HEK293 (cell line): ENCODE measurements around the gene DYNLT2.

ENCODE experiments used
- CTCF ChIA-PET: fragments of 350-600 bp; formaldehyde crosslinking; extraction: SDS; loops from one replicate; lab custom pipeline; 2021; ENCODE audit warnings: antibody characterized with exemption; lab: Yijun Ruan, JAX
- POLR2A ChIA-PET: fragments of 300-600 bp; formaldehyde crosslinking; extraction: SDS; loops from one replicate; lab custom pipeline; 2020; ENCODE audit warnings: antibody characterized with exemption, inconsistent platforms; lab: Yijun Ruan, JAX
- H3K27ac ChIP-seq: fragments of 200-500 bp; sonication (Bioruptor generic); 2 replicates; pipeline ENCODE4 v1.5.1; 2014; ENCODE audit warnings: low read depth, low read length, control low read depth, inconsistent platforms; ENCODE audit errors: extremely low read depth
- H3K36me3 ChIP-seq, 2 experiments: fragments of 200-500 bp in 1 of 2; sonication (Bioruptor generic) in 1 of 2; 1 replicate in 1 of 2; 2 replicates in 1 of 2; pipeline ENCODE4 v1.5.1; 2014 to 2017; ENCODE audit warnings: inconsistent platforms in 2 of 2, low read length in 2 of 2; ENCODE audit not compliant: control insufficient read depth in 2 of 2, insufficient read depth in 1 of 2
- H3K4me1 ChIP-seq: fragments of 200-500 bp; sonication (Bioruptor generic); 2 replicates; pipeline ENCODE4 v1.5.1; 2014; ENCODE audit warnings: mild to moderate bottlenecking, low read length, inconsistent platforms; ENCODE audit not compliant: control insufficient read depth, insufficient read depth
- H3K4me3 ChIP-seq: 2 replicates; pipeline ENCODE4 v1.5.1; 2011; ENCODE audit warnings: low read depth, mild to moderate bottlenecking, control low read depth, low read length, moderate library complexity
- H3K9me3 ChIP-seq: fragments of 200-500 bp; sonication (Bioruptor generic); 2 replicates; pipeline ENCODE4 v1.5.1; 2014; ENCODE audit warnings: low read depth, low read length, inconsistent platforms; ENCODE audit not compliant: control insufficient read depth, insufficient read depth
- EGR2 ChIP-seq: fragments of 450-650 bp; formaldehyde crosslinking; IDR thresholded peaks from 2 replicates; pipeline ENCODE4 v1.5.1; 2016; ENCODE audit warnings: low read depth, missing biosample characterization, missing genetic modification characterization
- GLI4 ChIP-seq: fragments of 450-650 bp; formaldehyde crosslinking; IDR thresholded peaks from 2 replicates; pipeline ENCODE4 v1.5.1; 2016; ENCODE audit warnings: missing biosample characterization, missing genetic modification characterization
- GLIS2 ChIP-seq: fragments of 450-650 bp; formaldehyde crosslinking; IDR thresholded peaks from 2 replicates; pipeline ENCODE4 v1.5.1; 2016; ENCODE audit warnings: missing biosample characterization, missing genetic modification characterization
- HOXC10 ChIP-seq: sonication (generic); formaldehyde crosslinking; IDR thresholded peaks from 2 replicates; pipeline ENCODE4 v1.8.1; 2023; ENCODE audit warnings: mild to moderate bottlenecking, missing genetic modification reagents
- SCRT2 ChIP-seq: fragments of 450-650 bp; formaldehyde crosslinking; IDR thresholded peaks from 2 replicates; pipeline ENCODE4 v1.5.1; 2016; ENCODE audit warnings: missing biosample characterization, missing genetic modification characterization
- SETDB1 ChIP-seq: IDR thresholded peaks from one replicate; pipeline ENCODE4 v1.6.1; 2017; ENCODE audit warnings: mild to moderate bottlenecking, low read length, moderate library complexity, mixed read lengths; ENCODE audit not compliant: insufficient read length
- WT1 ChIP-seq: fragments of 450-650 bp; formaldehyde crosslinking; IDR thresholded peaks from 2 replicates; pipeline ENCODE4 v1.5.1; 2016; ENCODE audit warnings: missing biosample characterization, missing genetic modification characterization
- ZBTB20 ChIP-seq: fragments of 450-650 bp; formaldehyde crosslinking; IDR thresholded peaks from 2 replicates; pipeline ENCODE4 v1.5.1; 2016; ENCODE audit warnings: missing biosample characterization, missing genetic modification characterization
- ZFHX2 ChIP-seq: fragments of 450-650 bp; formaldehyde crosslinking; conservative IDR thresholded peaks from 2 replicates; pipeline ENCODE4 v1.5.1; 2016; ENCODE audit warnings: missing biosample characterization, missing genetic modification characterization
- ZFP69B ChIP-seq: fragments of 450-650 bp; formaldehyde crosslinking; IDR thresholded peaks from 2 replicates; pipeline ENCODE4 v1.5.1; 2016; ENCODE audit warnings: missing biosample characterization, missing genetic modification characterization
- ZNF10 ChIP-seq: fragments of 450-650 bp; formaldehyde crosslinking; IDR thresholded peaks from 2 replicates; pipeline ENCODE4 v1.5.1; 2017; ENCODE audit warnings: missing biosample characterization, missing genetic modification characterization
- ZNF112 ChIP-seq: fragments of 450-650 bp; formaldehyde crosslinking; IDR thresholded peaks from 2 replicates; pipeline ENCODE4 v1.5.0; 2017; ENCODE audit warnings: missing biosample characterization, missing genetic modification characterization
- ZNF157 ChIP-seq: fragments of 450-650 bp; formaldehyde crosslinking; IDR thresholded peaks from 2 replicates; pipeline ENCODE4 v1.5.1; 2016; ENCODE audit warnings: missing biosample characterization, missing genetic modification characterization
- ZNF366 ChIP-seq: fragments of 450-650 bp; formaldehyde crosslinking; conservative IDR thresholded peaks from 2 replicates; pipeline ENCODE4 v1.5.1; 2016; ENCODE audit warnings: missing biosample characterization, missing genetic modification characterization
- ZNF529 ChIP-seq: fragments of 450-650 bp; formaldehyde crosslinking; IDR thresholded peaks from 2 replicates; pipeline ENCODE4 v1.5.1; 2017; ENCODE audit warnings: missing genetic modification characterization, missing biosample characterization; ENCODE audit not compliant: insufficient replicate concordance
- ZNF585B ChIP-seq: fragments of 450-650 bp; formaldehyde crosslinking; IDR thresholded peaks from 2 replicates; pipeline ENCODE4 v1.5.1; 2016; ENCODE audit warnings: missing biosample characterization, missing genetic modification characterization
- ZNF596 ChIP-seq: fragments of 450-650 bp; IDR thresholded peaks from 2 replicates; pipeline ENCODE4 v1.5.0; 2018; ENCODE audit warnings: missing biosample characterization, mild to moderate bottlenecking, missing genetic modification characterization, moderate library complexity
- ZNF624 ChIP-seq: fragments of 450-650 bp; formaldehyde crosslinking; IDR thresholded peaks from 2 replicates; pipeline ENCODE4 v1.5.1; 2017; ENCODE audit warnings: missing biosample characterization, missing genetic modification characterization
- ZNF654 ChIP-seq: fragments of 450-650 bp; formaldehyde crosslinking; IDR thresholded peaks from 2 replicates; pipeline ENCODE4 v1.5.1; 2016; ENCODE audit warnings: low read depth, missing biosample characterization, missing genetic modification characterization
- ZNF837 ChIP-seq: fragments of 450-650 bp; formaldehyde crosslinking; IDR thresholded peaks from 2 replicates; pipeline ENCODE4 v1.5.1; 2016; ENCODE audit warnings: missing biosample characterization, missing genetic modification characterization
- ZSCAN30 ChIP-seq: fragments of 450-650 bp; IDR thresholded peaks from 2 replicates; pipeline ENCODE4 v1.5.1; 2018; ENCODE audit warnings: missing biosample characterization, mild to moderate bottlenecking, missing genetic modification characterization, moderate library complexity
- TF ChIP-seq, protein P1 (sequence below): fragments of 450-650 bp; formaldehyde crosslinking; IDR thresholded peaks from 2 replicates; pipeline ENCODE4 v1.5.1; 2016; ENCODE audit warnings: missing biosample characterization, missing genetic modification characterization, low read depth
- TF ChIP-seq, protein P2 (sequence below): fragments of 450-650 bp; formaldehyde crosslinking; IDR thresholded peaks from 2 replicates; pipeline ENCODE4 v1.5.1; 2016; ENCODE audit warnings: missing biosample characterization, missing genetic modification characterization
- TF ChIP-seq, protein P3 (sequence below): sonication (generic); formaldehyde crosslinking; IDR thresholded peaks from 2 replicates; pipeline ENCODE4 v1.8.1; 2022; ENCODE audit warnings: mild to moderate bottlenecking, moderate library complexity, missing genetic modification reagents
- TF ChIP-seq, protein P4 (sequence below): fragments of 450-650 bp; formaldehyde crosslinking; IDR thresholded peaks from 2 replicates; pipeline ENCODE4 v1.5.1; 2016; ENCODE audit warnings: missing biosample characterization, missing genetic modification characterization
- TF ChIP-seq, protein P5 (sequence below): fragments of 450-650 bp; formaldehyde crosslinking; optimal IDR thresholded peaks from 2 replicates; pipeline ENCODE3; 2016; ENCODE audit warnings: missing biosample characterization, mild to moderate bottlenecking, missing genetic modification characterization

The DYNLT2 gene

DNA sequence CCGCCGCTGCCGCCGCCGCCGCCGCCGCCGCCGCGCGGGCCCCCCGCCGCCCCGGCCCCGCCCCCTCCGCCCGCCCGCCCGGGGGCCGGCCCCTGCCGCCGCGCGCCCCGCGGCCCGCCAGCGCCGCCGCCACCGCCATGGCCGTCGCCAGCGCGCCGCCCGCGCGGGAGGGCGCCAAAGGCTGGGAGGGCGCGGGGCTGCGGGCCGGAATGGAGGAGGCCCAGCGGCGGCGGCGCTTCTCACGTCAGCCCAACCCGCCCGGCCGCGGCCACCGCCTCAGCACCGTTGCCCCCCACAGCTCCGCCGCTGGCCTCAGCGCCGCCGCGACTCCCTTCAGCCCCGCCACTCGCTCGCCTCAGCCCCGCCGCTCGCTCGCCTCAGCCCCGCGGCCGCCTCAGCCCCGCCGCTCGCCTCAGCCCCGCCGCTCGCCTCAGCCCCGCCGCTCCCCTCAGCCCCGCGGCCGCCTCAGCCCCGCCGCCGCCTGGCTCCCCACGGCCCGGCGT is 27.3 kb downstream of the DYNLT2 start:
- H3K36me3 ChIP-seq: peaks cover 0 to 3% of the 10 kb centered on the region in 2 experiments; a peak in 1 of 3 replicates
- TF ChIP-seq HOXC10 (CRISPR knock-in tag) (peak; percentile 59; the same call in 1 of the 2 replicates), EGR2 (tag by site-specific recombination) (no peak)
- H3K4me3 ChIP-seq: peak overlapping the region; percentile 89
- 0 out of 2 replicates have a peak, but pooled peaks cover 4% of the 10 kb centered on the region for H3K4me1 ChIP-seq
- no peaks in the 10 kb centered on the region for H3K9me3 ChIP-seq
- ChIA-PET CTCF (no interaction called here), POLR2A (interaction anchor here (2.3 to 3.2 kb wide), 3 partner anchors 22 to 31 kb away, joined by 5 to 33 read pairs (median 21); partner anchors contain the start of genes C6orf120, DYNLT2, ERMARD and WDR27)
- H3K27ac ChIP-seq: peak overlapping the region; percentile 93

DNA sequence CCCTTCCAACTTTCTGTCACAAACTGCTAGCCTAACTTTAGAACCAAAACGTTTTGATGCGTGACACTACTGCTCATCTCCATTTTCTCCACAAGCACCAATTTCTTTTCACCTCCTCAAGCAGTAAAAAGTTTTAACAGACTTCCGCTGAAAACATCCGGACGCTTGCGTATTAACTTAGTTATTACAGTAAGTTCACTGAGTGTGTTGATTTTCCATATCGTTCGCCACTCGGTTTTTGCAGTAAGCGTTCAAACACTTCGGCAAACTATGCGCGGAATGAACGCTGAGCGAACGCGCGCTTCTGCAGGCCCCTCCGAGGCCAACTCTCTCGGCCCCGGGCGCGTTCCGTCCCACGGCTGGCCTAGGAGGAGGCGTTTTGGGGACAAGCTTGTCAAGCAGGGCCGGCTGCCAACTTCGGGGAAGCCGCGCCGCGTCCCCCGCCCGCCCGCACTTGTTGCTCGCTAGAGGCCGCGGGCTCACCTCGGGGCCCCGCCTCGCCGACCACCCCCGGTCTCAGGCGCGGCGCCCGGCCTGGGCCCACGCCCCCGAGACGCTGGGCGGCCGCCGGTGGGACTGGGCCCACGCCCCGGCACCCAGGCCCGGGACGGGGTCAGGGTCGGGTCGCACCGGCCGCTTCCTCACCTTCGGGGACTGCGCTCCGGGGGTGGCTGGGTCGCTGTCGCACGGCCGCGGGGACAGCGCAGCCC is 28.0 kb downstream of the DYNLT2 start:
- POLR2A ChIA-PET: interaction anchor here (2.3 to 3.2 kb wide), 3 partner anchors 18 to 27 kb away, joined by 8 to 33 read pairs (median 21); partner anchors contain the start of genes C6orf120, DYNLT2, ERMARD and WDR27
- Histone ChIP-seq H3K4me3 (peak overlapping the region; percentile 89), H3K9me3 (no peaks in the 10 kb centered on the region), H3K4me1 (0 out of 2 replicates have a peak, but pooled peaks cover 4% of the 10 kb centered on the region), H3K27ac (peak overlapping the region; percentile 90), H3K36me3 (peaks cover 2 to 4% of the 10 kb centered on the region in 2 experiments)
- CTCF ChIA-PET: interaction anchor here (1.5 to 2.6 kb wide), 2 partner anchors 14 to 25 kb away, joined by 5 to 21 read pairs; no protein-coding TSS in a partner anchor
- no peak for TF ChIP-seq ZNF529 (tag by site-specific recombination)
- TF ChIP-seq ZFP69B: no peak
- TF ChIP-seq HOXC10 (CRISPR knock-in tag): no peak
- TF ChIP-seq ZNF157 (tag by site-specific recombination): no peak
- TF ChIP-seq SETDB1: no peak
- TF ChIP-seq ZFHX2: peak; percentile 82
- peak; percentile 93 for TF ChIP-seq SCRT2 (tag by site-specific recombination)
- TF ChIP-seq ZNF624 (tag by site-specific recombination): no peak
- no peak for TF ChIP-seq ZNF585B (tag by site-specific recombination)
- no peak for TF ChIP-seq ZNF654 (tag by site-specific recombination)
- no peak; the same call in 1 of the 2 replicates for TF ChIP-seq ZSCAN30 (tag by site-specific recombination)
- TF ChIP-seq GLIS2 (tag by site-specific recombination): peak; percentile 54; the same call in 1 of the 2 replicates
- TF ChIP-seq, protein P1, sequence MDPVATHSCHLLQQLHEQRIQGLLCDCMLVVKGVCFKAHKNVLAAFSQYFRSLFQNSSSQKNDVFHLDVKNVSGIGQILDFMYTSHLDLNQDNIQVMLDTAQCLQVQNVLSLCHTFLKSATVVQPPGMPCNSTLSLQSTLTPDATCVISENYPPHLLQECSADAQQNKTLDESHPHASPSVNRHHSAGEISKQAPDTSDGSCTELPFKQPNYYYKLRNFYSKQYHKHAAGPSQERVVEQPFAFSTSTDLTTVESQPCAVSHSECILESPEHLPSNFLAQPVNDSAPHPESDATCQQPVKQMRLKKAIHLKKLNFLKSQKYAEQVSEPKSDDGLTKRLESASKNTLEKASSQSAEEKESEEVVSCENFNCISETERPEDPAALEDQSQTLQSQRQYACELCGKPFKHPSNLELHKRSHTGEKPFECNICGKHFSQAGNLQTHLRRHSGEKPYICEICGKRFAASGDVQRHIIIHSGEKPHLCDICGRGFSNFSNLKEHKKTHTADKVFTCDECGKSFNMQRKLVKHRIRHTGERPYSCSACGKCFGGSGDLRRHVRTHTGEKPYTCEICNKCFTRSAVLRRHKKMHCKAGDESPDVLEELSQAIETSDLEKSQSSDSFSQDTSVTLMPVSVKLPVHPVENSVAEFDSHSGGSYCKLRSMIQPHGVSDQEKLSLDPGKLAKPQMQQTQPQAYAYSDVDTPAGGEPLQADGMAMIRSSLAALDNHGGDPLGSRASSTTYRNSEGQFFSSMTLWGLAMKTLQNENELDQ (tag by site-specific recombination): no peak
- TF ChIP-seq, protein P2, sequence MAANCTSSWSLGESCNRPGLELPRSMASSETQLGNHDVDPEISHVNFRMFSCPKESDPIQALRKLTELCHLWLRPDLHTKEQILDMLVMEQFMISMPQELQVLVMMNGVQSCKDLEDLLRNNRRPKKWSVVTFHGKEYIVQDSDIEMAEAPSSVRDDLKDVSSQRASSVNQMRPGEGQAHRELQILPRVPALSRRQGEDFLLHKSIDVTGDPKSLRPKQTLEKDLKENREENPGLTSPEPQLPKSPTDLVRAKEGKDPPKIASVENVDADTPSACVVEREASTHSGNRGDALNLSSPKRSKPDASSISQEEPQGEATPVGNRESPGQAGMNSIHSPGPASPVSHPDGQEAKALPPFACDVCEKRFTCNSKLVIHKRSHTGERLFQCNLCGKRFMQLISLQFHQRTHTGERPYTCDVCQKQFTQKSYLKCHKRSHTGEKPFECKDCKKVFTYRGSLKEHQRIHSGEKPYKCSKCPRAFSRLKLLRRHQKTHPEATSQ (tag by site-specific recombination): no peak
- TF ChIP-seq ZNF596: peak; percentile 15; the same call in 1 of the 2 replicates
- TF ChIP-seq, protein P3, sequence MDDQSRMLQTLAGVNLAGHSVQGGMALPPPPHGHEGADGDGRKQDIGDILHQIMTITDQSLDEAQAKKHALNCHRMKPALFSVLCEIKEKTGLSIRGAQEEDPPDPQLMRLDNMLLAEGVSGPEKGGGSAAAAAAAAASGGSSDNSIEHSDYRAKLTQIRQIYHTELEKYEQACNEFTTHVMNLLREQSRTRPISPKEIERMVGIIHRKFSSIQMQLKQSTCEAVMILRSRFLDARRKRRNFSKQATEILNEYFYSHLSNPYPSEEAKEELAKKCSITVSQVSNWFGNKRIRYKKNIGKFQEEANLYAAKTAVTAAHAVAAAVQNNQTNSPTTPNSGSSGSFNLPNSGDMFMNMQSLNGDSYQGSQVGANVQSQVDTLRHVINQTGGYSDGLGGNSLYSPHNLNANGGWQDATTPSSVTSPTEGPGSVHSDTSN (CRISPR knock-in tag): peak; percentile 37; the same call in 1 of the 2 replicates
- peak; percentile 78 for TF ChIP-seq EGR2 (tag by site-specific recombination)
- TF ChIP-seq, protein P4, sequence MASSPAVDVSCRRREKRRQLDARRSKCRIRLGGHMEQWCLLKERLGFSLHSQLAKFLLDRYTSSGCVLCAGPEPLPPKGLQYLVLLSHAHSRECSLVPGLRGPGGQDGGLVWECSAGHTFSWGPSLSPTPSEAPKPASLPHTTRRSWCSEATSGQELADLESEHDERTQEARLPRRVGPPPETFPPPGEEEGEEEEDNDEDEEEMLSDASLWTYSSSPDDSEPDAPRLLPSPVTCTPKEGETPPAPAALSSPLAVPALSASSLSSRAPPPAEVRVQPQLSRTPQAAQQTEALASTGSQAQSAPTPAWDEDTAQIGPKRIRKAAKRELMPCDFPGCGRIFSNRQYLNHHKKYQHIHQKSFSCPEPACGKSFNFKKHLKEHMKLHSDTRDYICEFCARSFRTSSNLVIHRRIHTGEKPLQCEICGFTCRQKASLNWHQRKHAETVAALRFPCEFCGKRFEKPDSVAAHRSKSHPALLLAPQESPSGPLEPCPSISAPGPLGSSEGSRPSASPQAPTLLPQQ (tag by site-specific recombination): no peak
- no peak for TF ChIP-seq ZNF112
- TF ChIP-seq, protein P5, sequence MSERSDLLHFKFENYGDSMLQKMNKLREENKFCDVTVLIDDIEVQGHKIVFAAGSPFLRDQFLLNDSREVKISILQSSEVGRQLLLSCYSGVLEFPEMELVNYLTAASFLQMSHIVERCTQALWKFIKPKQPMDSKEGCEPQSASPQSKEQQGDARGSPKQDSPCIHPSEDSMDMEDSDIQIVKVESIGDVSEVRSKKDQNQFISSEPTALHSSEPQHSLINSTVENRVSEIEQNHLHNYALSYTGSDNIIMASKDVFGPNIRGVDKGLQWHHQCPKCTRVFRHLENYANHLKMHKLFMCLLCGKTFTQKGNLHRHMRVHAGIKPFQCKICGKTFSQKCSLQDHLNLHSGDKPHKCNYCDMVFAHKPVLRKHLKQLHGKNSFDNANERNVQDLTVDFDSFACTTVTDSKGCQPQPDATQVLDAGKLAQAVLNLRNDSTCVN (tag by site-specific recombination): peak; percentile 88
- TF ChIP-seq ZNF366 (tag by site-specific recombination): no peak
- peak; percentile 68; the same call in 1 of the 2 replicates for TF ChIP-seq ZBTB20 (tag by site-specific recombination)
- TF ChIP-seq ZNF10 (tag by site-specific recombination): no peak
- TF ChIP-seq ZNF837 (tag by site-specific recombination): no peak
- TF ChIP-seq GLI4 (tag by site-specific recombination): no peak
- no peak for TF ChIP-seq WT1 (tag by site-specific recombination)
